CD4-positive, alpha-beta T cell treated with Interferon gamma for 1 hour (primary cell): ENCODE results near the gene ZNF227.
A peak's percentile ranks its signal among the peaks of the same experiment; 100 is the strongest.
"Not testable (repeated sequence)": the region's sequence is repeated elsewhere in the genome, so short reads cannot be mapped to it uniquely, and the experiment has no call there.

Source experiments
- DNase-seq: peaks from one replicate; pipeline ENCODE4 v3.0.0-alpha.2; 2020

ZNF227 gene

GRCh38 chr19:44212250-44212865 lies at the start of gene ZNF227:
ZNF227 (plus strand) TSS chr19:44212532; CDS start chr19:44217793, 5,261 bp downstream.
- DNase-seq, result peak; percentile 76

GRCh38 chr19:44163789-44164188 lies 48.5 kb upstream of the ZNF227 start:
- no peak for DNase-seq

GRCh38 chr19:44164327-44164672 lies 48.0 kb upstream of the ZNF227 start:
- no peak for DNase-seq

GRCh38 chr19:44164673-44165512 lies 47.4 kb upstream of the ZNF227 start, which contains the start of gene ZNF226:
ZNF226 (plus strand) TSS chr19:44165100; CDS start chr19:44170081, 4,981 bp downstream.
- DNase-seq, result peak; percentile 86

- not testable (repeated sequence) for DNase-seq
Measured at GRCh38 chr19:44170660-44171059, 41.7 kb upstream of the ZNF227 start.

- DNase-seq, result no peak
Measured at GRCh38 chr19:44176590-44176989, 35.7 kb upstream of the ZNF227 start.

GRCh38 chr19:44180968-44181367 lies 31.4 kb upstream of the ZNF227 start:
- no peak for DNase-seq

- no peak for DNase-seq
Measured at GRCh38 chr19:44182145-44182544, 30.2 kb upstream of the ZNF227 start.

GRCh38 chr19:44190020-44190419 lies 22.3 kb upstream of the ZNF227 start:
- DNase-seq, result no peak

- no peak for DNase-seq
Measured at GRCh38 chr19:44192127-44192526, 20.2 kb upstream of the ZNF227 start.

GRCh38 chr19:44196772-44197171 lies 15.6 kb upstream of the ZNF227 start:
- no peak for DNase-seq

GRCh38 chr19:44202470-44202869 lies 9.9 kb upstream of the ZNF227 start:
- DNase-seq, result no peak

GRCh38 chr19:44202974-44203373 lies 9.4 kb upstream of the ZNF227 start:
- no peak for DNase-seq

GRCh38 chr19:44203877-44204276 lies 8.5 kb upstream of the ZNF227 start:
- DNase-seq, result not testable (repeated sequence)

- no peak for DNase-seq
Measured at GRCh38 chr19:44204772-44205171, 7.6 kb upstream of the ZNF227 start.

GRCh38 chr19:44207126-44207803 lies 5.1 kb upstream of the ZNF227 start:
- peak; percentile 81 for DNase-seq

GRCh38 chr19:44212866-44213346 lies 574 bp downstream of the ZNF227 start:
- no peak for DNase-seq

- not testable (repeated sequence) for DNase-seq
Measured at GRCh38 chr19:44219926-44220325, 7.6 kb downstream of the ZNF227 start.

- DNase-seq, result not testable (repeated sequence)
Measured at GRCh38 chr19:44220761-44221160, 8.4 kb downstream of the ZNF227 start.

- DNase-seq, result not testable (repeated sequence)
Measured at GRCh38 chr19:44221291-44221690, 9.0 kb downstream of the ZNF227 start.

- DNase-seq, result no peak
Measured at GRCh38 chr19:44228318-44228717, 16.0 kb downstream of the ZNF227 start.

GRCh38 chr19:44232867-44233266 lies 20.5 kb downstream of the ZNF227 start:
- DNase-seq, result no peak

- DNase-seq, result no peak
Measured at GRCh38 chr19:44236384-44236783, 24.1 kb downstream of the ZNF227 start.

- not testable (repeated sequence) for DNase-seq
Measured at GRCh38 chr19:44252332-44252731, 40.0 kb downstream of the ZNF227 start.
